Spleen (tissue), 7 donors: ENCODE results near the gene ATP1B3.
"Not testable (repeated sequence)": the region's sequence is repeated elsewhere in the genome, so short reads cannot be mapped to it uniquely, and the experiment has no call there.

Experiments used
- CTCF ChIP-seq, 11 experiments: fragments of 200-600 bp in 7 of 11; fragments of 450-650 bp in 4 of 11; sonication (generic) in 4 of 11; IDR thresholded peaks in 8 of 11; conservative IDR thresholded peaks in 3 of 11; 1 replicate in 7 of 11; 2 replicates in 4 of 11; pipeline versions ENCODE4 v1.4.0 to v1.8.0; 2016 to 2021; ENCODE audit warnings: antibody characterized with exemption in 11 of 11, inconsistent platforms in 4 of 11, mild to moderate bottlenecking in 1 of 11
- POLR2A ChIP-seq, 3 donors: fragments of 450-650 bp; IDR thresholded peaks; one replicate each; pipeline ENCODE4 v1.5.1; 2017; ENCODE audit warnings: antibody characterized with exemption in 3 of 3, mild to moderate bottlenecking in 1 of 3
- POLR2AphosphoS5 ChIP-seq, 3 donors: sonication (generic); formaldehyde crosslinking; IDR thresholded peaks; one replicate each; pipeline ENCODE4 v1.5.1; 2017; ENCODE audit warnings: antibody characterized with exemption in 3 of 3
- donor health status: DM: no; HTN: no; CAD: no; lungs with moderate emphysema.
- donor health status: DM: no; HTN: no; CAD: no.
- donor health status: DM: no; HTN: no; CAD: no.

GRCh38 chr3:141925677-141926076 is 49.2 kb downstream of the ATP1B3 start:
- not testable (repeated sequence) for TF ChIP-seq CTCF (IDR thresholded peaks at IDR 0.05 in 8 of 11, conservative IDR thresholded peaks at IDR 0.05 in 3 of 11); POLR2A (IDR thresholded peaks at IDR 0.05); POLR2AphosphoS5 (IDR thresholded peaks at IDR 0.05)
